CD4-positive, alpha-beta T cell treated with Interleukin-4 for 4 hours (primary cell): ENCODE results near the gene CSAG1.
"Not testable (repeated sequence)": the region's sequence is repeated elsewhere in the genome, so short reads cannot be mapped to it uniquely, and the experiment has no call there.

Source experiments
- DNase-seq: peaks from one replicate; pipeline ENCODE4 v3.0.0-alpha.2; 2020

The CSAG1 gene

GRCh38 chrX:152697952-152698931 lies 35.3 kb downstream of the CSAG1 start, which contains the start of gene MAGEA3:
Gene MAGEA3, plus strand, starts transcription at chrX:152698794. Its CDS starts 2,039 bp downstream, at chrX:152700833.
- DNase-seq = not testable (repeated sequence)

DNA sequence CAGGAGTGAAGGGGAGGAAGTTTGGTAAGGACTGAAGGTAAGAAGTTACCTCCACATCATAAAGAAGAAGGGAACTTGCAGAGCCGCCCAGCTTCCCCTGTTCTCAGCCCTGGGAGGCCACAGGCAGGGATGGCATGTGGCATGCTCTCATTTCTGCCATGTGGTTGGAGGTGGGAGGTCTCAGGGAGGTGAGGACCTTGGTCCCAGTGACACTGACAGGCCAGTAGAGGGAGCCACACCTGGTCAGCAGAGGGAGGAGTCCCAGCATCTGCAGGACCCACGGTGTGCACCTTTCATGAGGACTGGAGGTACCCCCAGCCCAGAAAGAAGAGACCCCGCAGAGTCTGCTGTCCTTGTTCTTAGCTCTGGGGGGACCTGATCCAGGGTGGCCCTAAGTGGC lies 52.5 kb downstream of the CSAG1 start:
- DNase-seq = not testable (repeated sequence)
